Natural killer cell treated with Interleukin-12 subunit alpha and Interleukin-12 subunit beta and Interleukin-15 and Interleukin-18, amount 100 ng/mL, for 72 hours (primary cell): ENCODE results near the gene SPART. TPM values are rescaled to one million over a fixed set of nuclear protein-coding genes. Genes with fewer than 3 reads are reported as not detected.

Source experiments
- ATAC-seq, 2 donors: fragments of 150-1000 bp; cut with Tn5 transposase in 1 of 2; sonication (Bioruptor Pico), chemical (Tn5 transposase) in 1 of 2; 2 replicates each; pipeline ENCODE4 v1.10.0; 2021
- DNase-seq: peaks from one replicate; pipeline ENCODE4 v3.0.0; 2022; ENCODE audit warnings: low spot score
- H3K27ac Mint-ChIP-seq, 2 donors: 1 replicate in 1 of 2; 2 replicates in 1 of 2; pipeline ENCODE4 v1.8.0; 2022; ENCODE audit warnings: mixed read lengths in 2 of 2, mild to moderate bottlenecking in 1 of 2, moderate library complexity in 1 of 2
- H3K27me3 Mint-ChIP-seq, 2 donors: 1 replicate in 1 of 2; 2 replicates in 1 of 2; pipeline ENCODE4 v1.8.0; 2022; ENCODE audit warnings: mixed read lengths in 2 of 2
- H3K36me3 Mint-ChIP-seq: one replicate; pipeline ENCODE4 v1.8.0; 2022; ENCODE audit warnings: mixed read lengths
- H3K4me1 Mint-ChIP-seq, 2 donors: 1 replicate in 1 of 2; 2 replicates in 1 of 2; pipeline ENCODE4 v1.8.0; 2022; ENCODE audit warnings: low read depth in 2 of 2, mixed read lengths in 2 of 2, mild to moderate bottlenecking in 1 of 2
- H3K4me3 Mint-ChIP-seq: one replicate; pipeline ENCODE4 v1.8.0; 2022; ENCODE audit warnings: mixed read lengths
- H3K9me3 Mint-ChIP-seq: 2 replicates; pipeline ENCODE4 v1.8.0; 2022; ENCODE audit warnings: mixed read lengths
- total RNA-seq, 2 donors: library from RNA; stranded (reverse); gene quantifications; one replicate each; pipeline ENCODE4 v1.2.3, GENCODE V29; 2022

Gene SPART
- total RNA-seq, 2 donors from 2014 or later = 24.2 to 38.9 TPM

GRCh38 chr13:36282821-36283432 is 63.3 kb downstream of the SPART start:
- Mint-ChIP-seq H3K4me3 (no peak overlapping the region), H3K36me3 (no peaks in the 10 kb centered on the region), H3K27ac (no peak overlapping the region), H3K27me3 (peaks cover 17% of the 10 kb centered on the region in 2 donors), H3K9me3 (no peaks in the 10 kb centered on the region), H3K4me1 (no peaks in the 10 kb centered on the region)
- ATAC-seq (no peak), DNase-seq (no peak)

DNA sequence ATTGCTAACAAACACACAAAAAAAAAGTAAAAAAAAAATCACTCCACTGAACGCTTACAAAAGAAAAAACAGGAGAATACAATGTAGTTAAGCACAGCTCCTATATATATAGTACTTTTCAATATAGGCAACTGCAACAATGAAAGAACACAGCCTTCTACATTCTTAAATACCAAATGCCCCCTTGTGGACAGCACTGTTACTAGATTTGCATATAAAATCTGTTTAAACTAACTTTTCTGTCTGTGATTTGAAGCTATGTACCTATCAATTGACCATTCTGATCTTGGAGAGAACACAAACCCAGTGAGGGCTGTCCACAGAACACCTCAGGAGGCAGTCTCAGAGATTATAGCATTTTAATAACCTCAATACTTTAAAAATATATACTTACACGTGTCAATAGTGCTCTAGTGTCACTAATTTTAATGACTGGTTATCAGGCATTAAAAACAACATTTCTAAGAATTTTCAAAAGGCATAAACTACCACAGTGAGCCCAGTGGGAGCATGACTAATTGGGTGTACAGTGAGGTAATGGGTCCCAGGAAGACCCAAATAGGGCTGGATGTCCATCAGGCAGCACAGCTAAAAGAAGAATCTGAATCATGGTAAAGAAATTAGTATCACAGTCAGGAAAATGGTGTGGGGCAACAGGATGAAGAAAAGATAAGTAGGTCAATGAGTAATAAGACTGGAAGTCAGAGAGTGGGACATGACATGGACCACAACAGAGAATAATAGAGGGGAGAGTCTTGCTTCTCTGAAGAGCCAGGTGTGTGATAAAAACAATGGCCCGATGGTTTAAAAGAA is 70.8 kb downstream of the SPART start:
- DNase-seq (no peak), ATAC-seq (no peak)

GRCh38 chr13:36273431-36273830 is 72.8 kb downstream of the SPART start:
- no peaks in the 10 kb centered on the region for H3K4me1 Mint-ChIP-seq
- peaks cover 14 to 22% of the 10 kb centered on the region in 2 donors for H3K27me3 Mint-ChIP-seq
- ATAC-seq = no peak
- H3K36me3 Mint-ChIP-seq = no peaks in the 10 kb centered on the region
- no peak overlapping the region for H3K4me3 Mint-ChIP-seq
- no peak overlapping the region for H3K27ac Mint-ChIP-seq
- no peaks in the 10 kb centered on the region for H3K9me3 Mint-ChIP-seq
- no peak for DNase-seq

More for the DNA sequence above, 70.8 kb downstream of the SPART start:
- H3K4me1 Mint-ChIP-seq = no peaks in the 10 kb centered on the region
- H3K36me3 Mint-ChIP-seq = no peaks in the 10 kb centered on the region
- H3K4me3 Mint-ChIP-seq = no peak overlapping the region
- H3K27ac Mint-ChIP-seq = no peak overlapping the region
- H3K27me3 Mint-ChIP-seq = peaks cover 7 to 25% of the 10 kb centered on the region in 2 donors
- H3K9me3 Mint-ChIP-seq = no peaks in the 10 kb centered on the region

GRCh38 chr13:36261976-36262375 is 84.2 kb downstream of the SPART start:
- DNase-seq = no peak
- H3K27ac Mint-ChIP-seq = no peak overlapping the region
- H3K9me3 Mint-ChIP-seq = no peaks in the 10 kb centered on the region
- ATAC-seq = no peak
- H3K4me1 Mint-ChIP-seq = no peaks in the 10 kb centered on the region
- H3K4me3 Mint-ChIP-seq = no peak overlapping the region
- H3K27me3 Mint-ChIP-seq = peaks cover 4 to 5% of the 10 kb centered on the region in 2 donors
- no peaks in the 10 kb centered on the region for H3K36me3 Mint-ChIP-seq

- no peak overlapping the region for H3K27ac Mint-ChIP-seq
- H3K4me1 Mint-ChIP-seq = no peaks in the 10 kb centered on the region
- DNase-seq = no peak
- no peaks in the 10 kb centered on the region for H3K9me3 Mint-ChIP-seq
- ATAC-seq = no peak
- peaks cover 0 to 4% of the 10 kb centered on the region in 2 donors for H3K27me3 Mint-ChIP-seq
- no peak overlapping the region for H3K4me3 Mint-ChIP-seq
- no peaks in the 10 kb centered on the region for H3K36me3 Mint-ChIP-seq
Measured at GRCh38 chr13:36261011-36261410, 85.2 kb downstream of the SPART start.

- no peaks in the 10 kb centered on the region for H3K9me3 Mint-ChIP-seq
- no peaks in the 10 kb centered on the region for H3K36me3 Mint-ChIP-seq
- DNase-seq (no peak), ATAC-seq (no peak)
- peaks cover 0 to 4% of the 10 kb centered on the region in 2 donors for H3K27me3 Mint-ChIP-seq
- H3K4me3 Mint-ChIP-seq = no peak overlapping the region
- H3K27ac Mint-ChIP-seq = no peak overlapping the region
- H3K4me1 Mint-ChIP-seq = no peaks in the 10 kb centered on the region
Measured at GRCh38 chr13:36259361-36260137, 86.6 kb downstream of the SPART start.

GRCh38 chr13:36258831-36259230 is 87.4 kb downstream of the SPART start:
- H3K4me3 Mint-ChIP-seq = no peak overlapping the region
- DNase-seq = no peak
- H3K4me1 Mint-ChIP-seq = no peaks in the 10 kb centered on the region
- no peak overlapping the region for H3K27ac Mint-ChIP-seq
- ATAC-seq = no peak
- H3K27me3 Mint-ChIP-seq = peaks cover 0 to 4% of the 10 kb centered on the region in 2 donors
- H3K9me3 Mint-ChIP-seq = no peaks in the 10 kb centered on the region
- H3K36me3 Mint-ChIP-seq = no peaks in the 10 kb centered on the region

Other genes starting within 250 kb of the SPART start
- not detected for gene DCLK1, start 215.0 kb downstream of the SPART start, total RNA-seq
- not detected for gene SOHLH2, start 131.8 kb downstream of the SPART start, total RNA-seq
- gene CCDC169, start 48.6 kb downstream of the SPART start, total RNA-seq = not detected
- gene CCNA1, start 86.1 kb upstream of the SPART start, total RNA-seq = under 1 TPM in 1 of 2 donors, not detected in 1; 0.70 TPM